NCI-H2081 (cell line): ENCODE measurements around the gene TMED4.

Experiments
- DNase-seq, 2 experiments: peaks; one replicate each; lab custom pipeline; 2025; lab: John Stamatoyannopoulos, UW

Gene TMED4

DNA sequence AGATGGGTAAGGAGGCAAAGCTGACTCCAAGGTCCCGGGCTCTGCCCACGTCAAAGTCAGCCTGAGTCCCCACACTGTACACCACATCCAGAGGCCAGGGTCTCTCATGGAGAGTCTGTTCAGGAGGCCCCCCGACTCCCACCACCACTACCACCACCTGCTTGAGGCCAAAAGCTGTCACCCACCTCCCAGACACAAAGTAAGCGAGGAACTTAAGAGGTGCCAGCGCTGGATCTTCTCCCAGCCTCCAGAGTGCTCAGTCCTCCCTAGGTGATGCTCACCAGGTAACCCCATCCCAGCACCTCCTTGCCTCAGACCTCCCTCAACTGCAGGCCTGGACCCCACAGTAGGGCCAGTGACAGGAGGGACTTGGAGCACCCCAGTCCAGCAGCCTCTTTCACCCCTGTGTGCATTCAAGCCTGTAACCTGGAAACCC, 41.4 kb downstream of the TMED4 start:
- DNase-seq = no peak

DNA sequence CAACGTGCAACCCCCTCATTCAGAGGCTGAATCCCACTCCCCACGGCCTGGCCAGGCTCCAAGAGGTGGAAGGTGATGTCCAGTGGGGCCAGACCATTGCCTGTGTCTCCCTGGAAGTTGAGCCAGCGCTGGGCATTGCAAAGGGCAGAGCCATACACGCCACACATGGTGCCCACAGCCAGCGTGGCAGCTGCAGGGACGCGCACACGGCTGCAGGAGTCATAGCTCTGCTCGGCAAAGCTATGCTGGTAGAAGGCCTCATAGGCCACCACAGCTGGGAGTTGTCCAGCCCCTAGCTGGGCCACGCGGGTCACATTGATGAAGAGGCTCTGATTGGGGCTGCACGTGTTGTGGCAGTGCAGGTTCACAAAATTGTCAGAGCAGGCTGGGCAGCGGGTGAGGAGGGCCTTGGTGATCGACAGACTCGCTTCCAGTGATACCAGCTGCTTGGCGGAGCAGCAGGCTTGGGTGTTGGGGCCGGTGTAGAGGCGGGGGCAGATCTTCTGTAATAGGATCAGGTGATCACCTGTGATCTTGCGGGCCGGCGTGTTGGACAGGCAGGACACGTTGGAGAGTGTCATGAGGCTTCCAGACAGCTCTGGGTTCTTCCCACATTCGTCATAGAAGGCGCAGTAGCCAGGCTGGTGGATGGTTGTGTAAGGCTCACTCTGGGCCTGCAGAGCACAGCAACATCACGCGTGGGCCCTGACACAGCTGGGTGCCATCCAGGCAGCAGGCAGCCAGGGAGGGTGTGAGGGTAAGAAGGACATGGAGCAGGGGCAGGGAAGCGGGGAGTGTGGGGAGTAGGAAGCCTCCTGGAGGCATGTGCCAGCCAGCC, 42.1 kb downstream of the TMED4 start:
- no peak for DNase-seq

DNA sequence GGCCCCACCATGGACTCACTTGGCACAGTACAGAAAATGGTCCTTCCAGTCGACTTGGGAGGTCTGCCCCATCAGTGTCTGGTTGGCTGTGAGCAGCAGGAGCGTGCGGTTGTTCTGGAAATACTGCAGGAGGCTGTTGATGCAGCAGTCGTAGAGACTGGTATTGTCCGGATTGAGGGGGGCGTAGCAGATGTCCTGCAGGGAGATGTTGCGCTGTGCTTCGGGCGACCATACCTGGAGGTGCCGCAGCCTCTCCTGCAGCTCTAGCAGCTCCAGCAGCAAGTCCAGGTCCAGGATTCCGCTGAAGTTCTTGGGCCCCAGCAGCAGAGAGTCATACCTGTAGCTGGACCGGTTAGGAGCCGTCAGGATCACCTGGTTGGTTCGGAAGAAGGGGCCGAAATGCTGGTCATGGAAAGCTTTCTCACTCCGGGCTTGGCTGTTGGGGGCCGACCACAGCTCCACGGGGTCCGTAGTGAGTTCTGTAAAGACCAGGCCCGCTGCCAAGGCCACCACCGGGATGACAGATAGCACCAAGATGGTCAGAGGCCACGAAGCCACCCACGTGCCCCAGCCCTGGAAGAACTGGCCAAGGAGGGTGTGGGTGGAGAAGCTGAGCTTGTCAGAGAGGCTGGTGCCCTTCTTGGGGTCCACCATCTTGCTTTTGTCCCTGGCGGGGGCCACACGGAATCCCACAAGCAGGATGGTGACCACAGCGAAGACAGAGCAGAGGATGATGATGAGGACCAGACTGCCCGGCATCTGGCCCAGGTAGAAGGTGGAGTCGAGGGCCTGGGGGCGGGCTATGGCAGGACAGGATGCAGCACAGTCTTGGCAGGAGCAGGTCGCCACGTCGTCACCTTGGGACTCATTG, 43.0 kb downstream of the TMED4 start:
- no peak for DNase-seq

DNA sequence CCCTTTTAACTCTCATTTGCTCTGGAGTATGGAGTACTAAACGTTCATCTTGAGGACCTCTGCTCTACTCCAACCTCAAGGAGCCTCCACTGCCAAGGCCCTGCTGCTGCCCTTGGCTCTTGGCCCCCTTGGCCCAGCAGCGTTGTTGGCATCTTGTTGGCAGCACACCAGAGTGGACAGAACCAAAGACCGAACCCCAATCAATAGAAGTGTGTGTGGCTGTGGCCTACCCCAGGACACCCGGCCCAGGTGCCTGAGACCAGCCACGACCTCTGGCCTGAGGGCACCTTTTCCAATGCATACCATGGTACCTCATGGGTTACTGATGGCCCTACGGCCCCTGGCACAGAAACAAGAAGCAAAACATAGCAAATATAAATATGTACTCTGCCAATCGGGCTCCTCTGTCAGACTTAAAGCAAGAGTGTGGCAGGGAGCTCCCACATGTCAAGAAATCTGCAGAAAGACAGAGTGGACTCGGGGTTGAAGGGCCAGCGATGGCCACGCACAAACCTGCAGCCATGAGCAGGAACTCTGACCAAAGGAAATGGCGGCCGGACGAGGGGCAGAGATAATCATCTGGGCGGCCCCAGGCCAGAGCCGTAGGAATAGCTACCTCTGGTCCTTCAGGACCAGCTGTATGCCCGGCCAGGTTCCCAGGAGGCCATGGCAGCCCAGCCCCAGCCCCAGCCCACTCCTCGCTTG, 43.8 kb downstream of the TMED4 start:
- no peak for DNase-seq

DNA sequence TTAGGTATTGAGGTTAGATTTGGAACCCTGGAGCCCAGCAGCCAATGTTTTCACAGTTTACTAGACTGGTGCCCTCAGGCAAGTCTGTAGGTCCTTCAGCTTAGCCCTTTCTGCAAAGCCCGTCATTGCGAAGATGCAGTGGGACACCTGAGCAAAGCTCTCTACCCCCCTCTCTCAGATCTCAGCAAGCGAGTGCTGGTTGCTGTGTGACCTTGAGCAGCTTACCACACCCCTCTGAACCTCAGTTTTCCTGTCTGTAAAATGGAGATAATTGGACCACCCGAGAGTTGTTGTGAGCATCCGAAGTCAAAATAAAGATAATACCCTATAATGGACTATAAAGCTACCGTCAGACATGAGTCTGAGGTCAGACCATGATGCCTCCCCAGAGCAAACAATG, 44.6 kb downstream of the TMED4 start:
- no peak for DNase-seq

DNA sequence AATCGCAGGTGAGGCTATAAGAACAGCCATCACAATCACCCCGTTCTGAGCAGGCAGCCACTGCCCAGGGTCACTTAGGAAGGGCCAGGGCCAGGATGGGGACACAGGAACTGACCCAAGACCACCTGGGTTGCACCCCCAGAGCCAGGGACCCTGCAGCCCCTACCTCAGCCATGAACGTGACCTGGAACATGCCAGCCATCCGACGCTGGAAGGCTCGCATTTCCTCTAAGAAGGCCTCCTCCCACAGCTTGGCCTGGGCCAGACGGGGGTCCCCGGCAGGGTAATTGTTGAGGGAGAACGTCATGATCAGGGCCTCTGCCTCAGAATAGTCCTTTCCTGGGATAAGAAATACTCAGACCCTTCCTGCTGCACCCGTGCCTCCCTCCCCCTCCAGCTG, 45.9 kb downstream of the TMED4 start:
- no peak for DNase-seq

DNA sequence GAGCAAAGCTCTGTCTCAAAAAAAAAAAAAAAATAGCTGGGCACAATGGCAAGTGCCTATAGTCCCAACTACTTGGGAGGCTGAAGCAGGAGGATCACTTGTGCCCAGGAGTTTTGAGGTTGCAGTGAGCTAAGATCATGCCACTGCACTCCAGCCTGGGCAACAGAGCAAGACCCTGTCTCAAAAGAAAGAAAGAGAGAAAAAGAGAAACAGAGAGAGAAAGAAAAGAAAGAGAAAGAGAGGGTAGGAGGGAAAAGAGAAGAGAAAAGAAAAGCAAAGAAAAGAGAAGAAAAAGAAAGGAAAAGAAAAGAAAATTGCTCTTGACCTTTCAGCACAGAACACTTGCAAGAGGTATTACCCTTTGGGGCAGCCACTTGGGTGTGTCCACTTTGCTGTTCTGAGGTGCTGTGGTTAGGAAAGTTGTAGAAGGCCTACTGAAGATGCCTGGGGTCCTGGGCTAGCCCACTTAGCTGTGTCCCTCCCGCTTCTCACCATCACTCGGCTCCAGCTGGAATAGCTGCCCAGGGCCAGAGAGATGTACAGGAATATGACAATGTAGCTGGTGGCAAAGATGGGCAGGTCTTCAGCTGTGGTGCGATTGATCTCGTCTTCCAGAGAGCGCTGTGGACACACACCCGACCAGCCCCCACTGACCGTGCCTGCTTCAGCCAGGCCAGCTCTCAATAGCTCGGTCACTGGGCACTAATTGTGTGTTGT, 46.5 kb downstream of the TMED4 start:
- DNase-seq = no peak

DNA sequence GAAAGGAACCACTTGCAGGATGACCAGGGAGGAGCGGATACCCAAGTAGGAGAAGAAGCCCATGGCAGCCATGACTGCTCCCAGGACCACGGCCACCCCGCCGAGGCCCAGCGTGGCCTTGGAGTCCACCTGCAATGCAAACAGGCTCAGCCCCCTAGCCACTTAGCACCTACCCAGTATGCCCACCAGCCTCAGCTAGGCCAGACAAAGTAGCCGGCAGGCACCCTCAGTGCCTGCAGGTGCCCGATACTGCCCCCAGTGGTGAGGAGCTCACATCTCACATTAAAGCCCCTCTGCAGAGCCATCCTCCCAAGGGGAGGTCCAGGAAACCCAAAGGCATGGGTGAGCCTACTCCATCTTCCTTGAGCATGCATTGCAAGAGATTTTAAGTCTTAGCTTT, 47.5 kb downstream of the TMED4 start:
- peak; percentile 25 to 32 for DNase-seq

DNA sequence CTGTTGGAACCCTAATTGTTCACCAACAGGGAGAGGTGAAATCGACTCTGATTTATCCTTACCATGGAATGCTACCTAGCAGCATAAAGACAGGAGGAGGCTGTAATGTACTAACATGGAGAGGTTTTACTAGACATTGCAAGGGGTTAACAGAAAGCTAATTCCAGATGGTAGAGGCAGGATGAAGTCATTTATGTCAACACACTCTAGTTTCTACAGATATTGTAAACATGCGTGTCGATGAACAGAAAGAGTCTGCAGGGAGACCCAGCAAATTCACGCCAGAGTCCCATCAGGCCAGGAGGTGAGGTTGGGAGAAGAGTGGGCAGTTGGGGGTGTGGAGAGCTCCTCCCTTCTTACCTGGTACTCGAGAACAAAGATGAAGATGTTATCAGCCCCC, 47.9 kb downstream of the TMED4 start:
- no peak for DNase-seq

DNA sequence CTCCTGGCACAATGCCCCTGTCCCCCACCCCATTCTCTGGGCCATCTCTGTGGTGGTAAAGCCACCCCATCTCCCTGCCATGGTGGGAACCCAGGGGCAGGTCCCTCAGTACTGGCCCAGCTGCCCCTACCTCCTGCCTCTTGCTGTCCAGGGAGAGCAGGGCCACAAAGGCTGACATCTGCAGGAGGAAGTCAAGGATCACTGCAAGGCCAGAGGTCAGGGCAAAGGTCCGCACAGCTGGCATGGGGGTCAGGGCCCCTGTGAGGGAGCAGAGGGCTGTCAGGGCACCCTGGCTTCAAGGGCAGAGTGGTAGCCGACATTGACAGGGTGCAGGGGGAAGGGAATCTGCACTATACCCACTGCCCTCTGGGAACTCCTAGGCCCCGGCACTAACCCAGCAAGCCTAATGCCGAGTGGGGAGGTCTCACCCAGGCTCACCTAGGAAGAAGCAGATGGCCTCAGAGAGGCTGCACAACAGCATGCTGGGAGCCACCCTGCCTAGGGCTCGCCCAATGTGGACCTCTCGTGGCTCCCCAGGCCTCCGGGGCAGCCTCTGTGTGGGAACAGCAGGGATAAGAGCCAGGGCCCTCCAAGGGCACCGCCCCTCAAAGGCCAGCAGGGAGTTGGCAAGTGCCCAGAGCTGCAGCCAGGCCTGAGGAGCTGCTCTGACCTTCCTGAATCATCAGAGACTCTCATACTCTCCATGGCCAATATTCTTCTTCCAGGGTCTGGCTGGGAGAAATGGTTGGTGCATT, 48.6 kb downstream of the TMED4 start:
- DNase-seq = no peak

DNA sequence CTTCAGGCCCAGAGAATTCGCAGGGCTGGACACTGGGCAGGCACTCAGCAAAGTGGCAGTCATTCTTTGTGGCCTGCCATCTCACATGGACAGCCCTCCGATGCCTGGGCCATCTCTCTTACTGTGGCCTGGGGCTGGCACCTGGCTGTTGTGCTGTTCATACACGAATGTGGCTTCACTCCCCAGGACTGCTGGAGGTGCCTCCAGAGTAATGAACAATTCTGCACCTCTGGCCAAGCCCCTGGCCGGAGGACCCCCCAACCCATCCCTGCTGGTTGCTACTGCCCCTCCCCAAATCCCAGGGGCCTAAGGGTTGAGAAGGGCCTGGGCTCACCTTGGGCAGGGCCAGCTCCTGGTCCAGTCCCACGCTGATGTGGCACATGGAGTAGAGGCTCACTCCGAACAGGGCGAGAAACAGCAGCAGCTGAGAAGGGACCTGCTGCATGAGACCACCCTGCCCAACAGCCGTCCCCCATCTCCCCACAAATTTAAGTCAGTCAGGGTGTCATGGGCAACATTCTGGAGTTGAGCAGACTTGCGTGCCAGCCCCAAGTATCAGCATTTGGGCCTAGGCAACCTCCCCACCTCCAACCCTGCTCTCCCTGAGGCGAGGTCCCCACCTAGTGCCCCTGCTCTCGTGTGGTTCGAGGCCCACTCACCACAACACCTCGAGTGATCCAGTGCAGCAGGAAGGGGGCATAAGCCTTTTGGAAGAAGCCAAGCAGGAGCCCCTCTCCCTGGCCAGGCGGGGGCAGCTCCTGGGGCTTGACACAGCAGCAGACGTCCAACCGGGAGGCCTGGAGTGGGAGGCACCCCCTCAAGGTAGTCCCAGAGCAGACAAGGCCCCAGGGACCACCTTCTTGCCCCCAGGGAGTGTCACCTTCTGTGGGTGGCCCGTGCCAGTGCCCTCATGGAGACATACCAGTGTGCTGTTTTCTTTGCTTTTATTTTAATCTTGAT, 50.3 kb downstream of the TMED4 start:
- no peak for DNase-seq

DNA sequence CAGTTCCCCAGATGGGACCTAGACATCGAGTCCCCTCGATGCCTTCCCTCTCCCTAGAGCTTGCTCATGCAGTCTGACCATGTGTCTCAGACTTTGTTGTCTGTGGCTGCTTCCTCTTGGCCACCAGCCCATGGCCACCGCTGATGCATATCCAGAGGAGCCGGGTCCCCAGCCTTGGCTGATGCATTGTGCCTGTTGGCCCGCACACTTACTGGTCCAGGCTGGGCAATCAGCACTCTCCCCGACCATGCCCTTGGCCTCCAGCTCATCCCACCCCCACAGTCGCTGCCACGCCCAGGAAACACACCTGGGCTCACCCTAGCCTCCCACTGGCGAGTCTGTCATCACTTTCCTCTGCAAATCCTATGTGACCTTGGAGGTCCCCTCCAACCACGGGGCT, 51.0 kb downstream of the TMED4 start:
- no peak for DNase-seq
